ENCODE data around the gene TTC1. TPM values are rescaled to one million over a fixed set of nuclear protein-coding genes. Genes with fewer than 3 reads are reported as not detected.

TTC1 gene
- total and polyA plus RNA-seq, 2 of the 8 experiments (the other 6 are each of a cell fraction or from before 2014, with no cell fraction given): 25.1 to 63.9 TPM

DNA sequence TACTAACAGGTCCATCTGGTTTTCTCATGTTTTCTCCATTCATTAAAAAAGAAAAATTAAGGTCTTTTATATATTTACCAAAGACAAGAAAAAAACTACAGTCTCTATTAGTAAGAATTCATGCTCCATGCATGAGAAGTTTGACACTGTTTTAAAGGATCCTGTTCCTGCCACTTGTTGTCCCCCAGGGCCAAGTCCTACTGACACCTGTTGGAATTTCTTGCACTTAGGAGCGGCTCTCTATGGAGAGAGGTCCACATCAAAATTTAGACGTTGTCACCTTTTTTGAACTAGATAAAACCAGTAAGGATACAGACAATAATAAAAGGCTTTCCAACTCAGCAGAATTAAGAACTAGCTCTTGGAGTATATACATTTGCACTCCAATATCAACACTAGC, 68.1 kb downstream of the TTC1 start:
- H2BK15ac ChIP-seq (ENCODE audit: low read length): no peak overlapping the region
- DNase-seq (ENCODE audit: low read depth in 1 of 2, low spot score in 2 of 2) (no peak), FAIRE-seq (no peak)
- H3K27ac ChIP-seq (ENCODE audit: low read depth, low read length): no peak overlapping the region
- peaks cover 0 to 18% (median 10%) of the 10 kb centered on the region in 4 experiments; a peak in 5 of 8 replicates for H3K36me3 ChIP-seq (ENCODE audit: control insufficient read depth in 2 of 4, insufficient read depth in 4 of 4, low read length in 3 of 4)
- no peaks in the 10 kb centered on the region for H4K20me1 ChIP-seq (replicated peaks in 1 of 2; ENCODE audit: control insufficient read depth in 1 of 2, insufficient read depth in 2 of 2, low read length in 2 of 2)
- no peak overlapping the region for H2BK120ac ChIP-seq (replicated peaks; ENCODE audit: low read depth, low read length)
- H2BK20ac ChIP-seq (ENCODE audit: low read length): no peak overlapping the region
- no peaks in the 10 kb centered on the region for H3K27me3 ChIP-seq (replicated peaks in 1 of 4; ENCODE audit: control insufficient read depth in 3 of 4, extremely low read depth in 1 of 4, insufficient read depth in 3 of 4, low read length in 3 of 4)
- WGBS, 2 experiments (ENCODE audit: extremely low coverage in 1 of 2, insufficient coverage in 1 of 2, insufficient read length in 1 of 2, insufficient replicate concordance in 2 of 2, low coverage in 1 of 2, low lambda C conversion rate in 2 of 2, missing lambda C conversion rate in 1 of 2): 98% methylated on average over 2 of the region's 2 CpGs; no CpG with 5 or more reads in 1 of the 2 experiments
- no peak overlapping the region for H3K56ac ChIP-seq (replicated peaks; ENCODE audit: insufficient read length, low read depth, low read length)
- no peak overlapping the region for H4K8ac ChIP-seq (ENCODE audit: extremely low read depth, insufficient read depth, low read length)
- no peaks in the 10 kb centered on the region for H3K79me1 ChIP-seq (ENCODE audit: low read depth, low read length)
- no peak overlapping the region for H2BK12ac ChIP-seq (ENCODE audit: low read depth, low read length)
- no peak overlapping the region for H2AFZ ChIP-seq (ENCODE audit: low read length)
- H2BK5ac ChIP-seq (ENCODE audit: low read depth, low read length): no peak overlapping the region
- peaks cover 0 to 2% (median 0%) of the 10 kb centered on the region in 4 experiments; a peak in 2 of 7 replicates for H3K4me1 ChIP-seq (replicated peaks in 1 of 4; ENCODE audit: control insufficient read depth in 3 of 4, insufficient read depth in 4 of 4, low read length in 3 of 4)
- H3K18ac ChIP-seq (ENCODE audit: extremely low read depth, low read length): no peak overlapping the region
- no peak overlapping the region for H3K14ac ChIP-seq (ENCODE audit: insufficient read length)
- H3K23me2 ChIP-seq (ENCODE audit: low read depth, low read length): no peaks in the 10 kb centered on the region
- H3K23ac ChIP-seq (ENCODE audit: insufficient read length): no peak overlapping the region
- H4K91ac ChIP-seq (replicated peaks; ENCODE audit: insufficient read length, low read length): no peak overlapping the region
- H3K4me2 ChIP-seq (ENCODE audit: insufficient read depth in 1 of 2, low read depth in 2 of 2, low read length in 2 of 2): no peak overlapping the region
- H3K79me2 ChIP-seq (ENCODE audit: control insufficient read depth in 1 of 2, insufficient read depth in 2 of 2, low read length in 2 of 2): no peaks in the 10 kb centered on the region
- H3K9ac ChIP-seq (replicated peaks in 1 of 4; ENCODE audit: extremely low read depth in 1 of 4, low read depth in 3 of 4, low read length in 3 of 4): no peak overlapping the region
- H4K5ac ChIP-seq (ENCODE audit: insufficient read length, low read depth, low read length): no peak overlapping the region
- H2AK5ac ChIP-seq (ENCODE audit: low read depth, low read length): no peak overlapping the region
- no peak for TF ChIP-seq POLR2AphosphoS5 (IDR thresholded peaks at IDR 0.05; ENCODE audit: low read depth, low read length)
- ChIA-PET CTCF (ENCODE audit: partially characterized antibody) (interaction anchor here (1.6 kb wide), 2 partner anchors 54 to 55 kb away, joined by 3 to 7 read pairs; no protein-coding TSS in a partner anchor), POLR2A (ENCODE audit: partially characterized antibody) (interaction anchor here (0.6 kb wide), 1 partner anchor 23 kb away, joined by 3 read pairs; no protein-coding TSS in a partner anchor)
- H3K4me3 ChIP-seq (ENCODE audit: extremely low read depth in 1 of 4, insufficient read depth in 2 of 4, low read depth in 3 of 4, low read length in 4 of 4): no peak overlapping the region
- no peak overlapping the region for H3K4ac ChIP-seq (replicated peaks; ENCODE audit: insufficient read length, low read depth, low read length)
- H3K9me3 ChIP-seq (ENCODE audit: insufficient read depth in 2 of 2, low read depth in 1 of 2, low read length in 1 of 2): no peaks in the 10 kb centered on the region

Measured in H1 (cell line).